HG03039 (cell line): ENCODE data around the gene PRPF19.

Source experiments
- ATAC-seq: cut with Tn5 transposase; IDR thresholded peaks from one replicate; pipeline ENCODE4 v1.9.1; 2021; ENCODE audit warnings: mild to moderate bottlenecking, moderate library complexity; ENCODE audit not compliant: unreplicated experiment

PRPF19 gene

GRCh38 chr11:60876168-60876485, 30.3 kb downstream of the PRPF19 start:
- no peak for ATAC-seq

- no peak for ATAC-seq
Measured at GRCh38 chr11:60875366-60876167, 30.8 kb downstream of the PRPF19 start.

DNA sequence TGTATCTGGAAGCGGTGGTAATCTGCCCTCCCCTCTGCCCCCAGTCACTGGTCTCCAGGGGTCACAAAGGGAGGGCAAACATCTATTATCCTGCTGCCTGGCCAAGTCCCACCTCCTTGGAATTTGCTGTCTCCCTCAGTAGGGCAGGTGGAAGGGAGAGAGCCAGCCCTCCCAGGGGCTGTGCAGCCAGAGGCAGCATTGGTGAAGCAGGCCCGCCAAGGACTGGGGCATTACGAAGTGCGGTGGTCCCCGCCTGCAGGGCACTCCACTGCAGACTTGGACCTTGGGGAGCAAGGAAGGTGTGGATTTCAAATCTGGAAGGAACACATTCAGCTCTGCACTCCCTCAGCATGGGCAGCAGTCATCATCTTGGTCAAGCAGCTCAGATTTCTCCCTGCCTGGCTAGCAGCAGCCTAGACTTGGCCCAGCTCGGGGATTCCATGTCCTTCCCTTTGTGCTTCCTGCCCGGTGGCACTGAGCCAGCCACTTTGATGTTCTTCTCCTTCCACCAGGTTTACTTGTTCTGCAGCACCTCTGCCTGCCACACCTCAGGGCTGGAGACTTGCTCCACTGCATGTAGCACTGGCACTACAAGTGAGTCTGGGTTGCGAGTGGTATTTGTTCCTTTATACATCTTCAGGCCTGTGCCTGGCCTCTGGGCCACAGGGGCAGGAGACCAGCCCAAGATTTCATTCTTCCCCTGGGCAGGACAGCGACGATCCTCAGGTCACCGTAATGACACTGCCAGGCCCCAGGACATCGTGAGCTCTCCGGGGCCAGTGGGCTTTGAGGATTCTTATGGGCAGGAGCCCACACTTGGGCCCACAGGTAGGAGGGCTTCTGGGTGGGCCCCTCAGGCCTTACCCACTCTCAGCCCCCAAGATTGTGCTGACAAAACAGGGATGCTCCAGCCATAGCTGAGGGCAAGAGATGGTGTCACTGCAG, 31.7 kb downstream of the PRPF19 start:
- no peak for ATAC-seq

GRCh38 chr11:60873533-60873932, 32.9 kb downstream of the PRPF19 start:
- ATAC-seq = no peak

GRCh38 chr11:60872961-60873524, 33.3 kb downstream of the PRPF19 start:
- no peak for ATAC-seq

GRCh38 chr11:60872124-60872960, 34.0 kb downstream of the PRPF19 start:
- ATAC-seq = no peak

DNA sequence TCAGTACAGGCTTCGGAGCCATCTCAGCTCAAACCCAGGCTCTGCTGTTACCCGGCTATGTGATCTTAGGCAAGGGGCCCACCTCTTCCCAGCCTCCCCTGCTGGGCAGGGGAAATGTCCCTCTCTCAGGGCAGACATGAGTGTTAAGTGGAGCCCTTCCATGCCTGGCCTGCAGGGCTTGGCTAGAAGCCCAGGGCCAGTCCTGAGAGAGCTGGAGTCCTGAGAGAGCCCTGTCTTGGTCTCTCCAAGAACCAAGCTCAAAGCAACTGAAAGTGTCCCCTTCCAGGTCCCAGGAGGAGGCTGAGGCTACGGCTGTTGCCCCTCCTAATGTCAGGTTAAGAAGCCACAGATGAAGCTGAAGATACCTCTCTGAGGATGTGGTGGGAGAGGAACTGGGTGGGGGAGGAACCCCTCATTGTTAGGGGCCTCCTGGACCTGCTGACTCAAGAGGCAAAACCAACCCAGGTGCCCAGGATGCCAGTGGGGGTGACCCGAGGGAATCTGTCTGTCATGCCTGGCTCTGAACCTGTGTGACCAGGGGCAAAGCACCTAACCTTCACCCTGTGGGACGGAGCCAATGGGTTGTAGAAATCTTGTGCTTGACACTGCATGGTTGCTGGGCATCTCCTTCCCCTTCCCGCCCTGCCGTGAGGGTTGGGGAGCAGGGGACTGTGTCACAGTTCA, 34.9 kb downstream of the PRPF19 start:
- no peak for ATAC-seq

DNA sequence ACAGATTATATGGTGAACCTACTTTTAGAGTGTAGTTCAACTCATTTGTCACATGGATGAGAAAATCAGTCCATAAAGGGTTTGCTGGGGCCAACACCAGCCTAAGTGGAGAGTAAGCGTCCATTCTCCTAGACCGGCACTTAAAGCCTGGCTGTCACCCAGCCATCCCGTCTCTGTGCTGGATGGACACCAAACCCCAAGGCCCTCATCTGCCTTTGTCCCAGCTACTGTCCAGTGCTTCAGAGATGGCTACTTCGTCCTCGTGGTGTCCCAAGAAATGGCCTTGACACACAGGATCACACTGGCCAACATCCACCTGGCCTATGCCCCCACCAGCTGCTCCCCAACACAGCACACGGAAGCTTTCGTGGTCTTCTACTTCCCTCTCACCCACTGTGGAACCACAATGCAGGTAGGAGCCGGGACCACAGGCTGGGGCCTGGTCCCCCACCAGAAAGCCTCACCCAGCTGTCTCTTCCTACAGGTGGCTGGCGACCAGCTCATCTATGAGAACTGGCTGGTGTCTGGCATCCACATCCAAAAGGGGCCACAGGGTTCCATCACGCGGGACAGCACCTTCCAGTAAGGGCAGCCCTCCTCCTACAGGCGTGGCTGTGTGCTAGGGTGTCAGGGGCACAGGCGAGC, 35.5 kb downstream of the PRPF19 start:
- ATAC-seq = no peak

DNA sequence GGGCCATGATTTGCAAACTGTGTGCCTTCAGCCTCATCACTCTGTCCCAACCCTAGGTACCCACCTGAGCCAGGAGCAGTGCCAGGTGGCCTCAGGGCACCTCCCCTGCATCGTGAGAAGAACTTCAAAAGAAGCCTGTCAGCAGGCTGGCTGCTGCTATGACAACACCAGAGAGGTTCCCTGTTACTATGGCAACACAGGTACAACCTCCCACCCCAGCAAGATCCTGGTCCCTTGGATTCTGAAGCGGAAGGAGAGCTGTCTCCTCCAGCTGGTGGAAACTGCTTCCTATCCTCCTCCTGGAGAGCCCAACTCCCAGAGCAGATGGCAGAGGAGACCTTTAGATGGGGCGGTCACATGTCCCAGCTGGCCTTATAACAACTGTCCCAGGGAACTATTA, 36.1 kb downstream of the PRPF19 start:
- ATAC-seq = no peak

DNA sequence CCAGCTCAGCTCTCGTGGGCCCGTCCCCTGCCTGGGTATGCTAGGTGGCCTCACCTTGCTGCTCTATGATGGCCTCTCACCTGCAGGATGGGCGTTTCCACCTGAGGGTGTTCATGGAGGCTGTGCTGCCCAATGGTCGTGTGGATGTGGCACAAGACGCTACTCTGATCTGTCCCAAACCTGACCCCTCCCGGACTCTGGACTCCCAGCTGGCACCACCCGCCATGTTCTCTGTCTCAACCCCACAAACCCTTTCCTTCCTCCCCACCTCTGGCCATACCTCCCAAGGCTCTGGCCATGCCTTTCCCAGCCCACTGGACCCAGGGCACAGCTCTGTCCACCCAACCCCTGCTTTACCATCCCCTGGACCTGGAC, 36.9 kb downstream of the PRPF19 start:
- no peak for ATAC-seq

- ATAC-seq = no peak
Measured at GRCh38 chr11:60868682-60869450, 37.5 kb downstream of the PRPF19 start.

GRCh38 chr11:60867871-60868681, 38.3 kb downstream of the PRPF19 start:
- ATAC-seq = no peak

DNA sequence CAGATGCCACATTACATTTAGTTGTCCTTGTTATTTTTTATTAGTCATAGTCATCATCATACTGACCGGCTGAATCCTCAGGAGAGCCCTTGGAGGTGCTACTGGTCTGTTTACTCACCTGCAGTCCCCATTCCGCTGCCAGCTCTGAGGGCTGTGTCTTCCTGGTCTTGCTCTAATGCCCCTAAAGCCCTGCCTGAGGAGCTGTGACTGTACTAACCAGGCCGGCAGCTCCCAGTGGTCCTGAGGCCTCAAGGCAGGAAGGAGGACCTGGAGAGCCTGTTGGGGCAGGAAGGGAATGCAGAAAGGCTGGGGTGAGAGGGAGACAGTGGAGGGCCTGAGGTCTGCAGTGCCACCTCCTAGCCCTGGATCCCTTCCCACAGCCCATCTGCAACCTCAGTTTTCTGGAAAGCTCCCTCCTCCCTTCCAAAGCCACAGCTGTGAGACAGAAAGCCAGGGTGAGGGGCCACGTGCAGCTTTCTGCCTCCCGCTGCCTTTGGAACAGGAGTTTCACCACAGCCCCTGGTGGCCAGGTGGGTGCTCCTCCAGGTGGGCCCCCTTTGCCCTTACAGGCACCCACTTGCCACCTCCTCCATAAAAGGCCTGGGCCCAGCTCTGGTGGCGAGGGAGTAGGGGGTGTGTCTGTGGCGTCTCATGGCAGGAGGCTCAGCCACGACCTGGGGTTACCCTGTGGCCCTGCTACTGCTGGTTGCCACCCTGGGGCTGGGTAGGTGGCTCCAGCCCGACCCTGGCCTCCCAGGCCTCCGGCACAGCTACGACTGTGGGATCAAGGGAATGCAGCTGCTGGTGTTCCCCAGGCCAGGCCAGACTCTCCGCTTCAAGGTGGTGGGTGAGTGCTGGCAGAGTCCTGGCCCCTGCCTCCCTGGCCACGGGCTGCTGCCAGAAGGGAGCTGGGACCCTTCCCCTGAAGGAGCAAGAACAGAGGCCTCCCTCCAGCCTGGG, 39.2 kb downstream of the PRPF19 start, which contains the start of gene ZP1:
Gene ZP1, plus strand, starts transcription at position 632 of the 960 bp plus-strand sequence. Its CDS starts 20 bp downstream, at position 652.
- no peak for ATAC-seq

DNA sequence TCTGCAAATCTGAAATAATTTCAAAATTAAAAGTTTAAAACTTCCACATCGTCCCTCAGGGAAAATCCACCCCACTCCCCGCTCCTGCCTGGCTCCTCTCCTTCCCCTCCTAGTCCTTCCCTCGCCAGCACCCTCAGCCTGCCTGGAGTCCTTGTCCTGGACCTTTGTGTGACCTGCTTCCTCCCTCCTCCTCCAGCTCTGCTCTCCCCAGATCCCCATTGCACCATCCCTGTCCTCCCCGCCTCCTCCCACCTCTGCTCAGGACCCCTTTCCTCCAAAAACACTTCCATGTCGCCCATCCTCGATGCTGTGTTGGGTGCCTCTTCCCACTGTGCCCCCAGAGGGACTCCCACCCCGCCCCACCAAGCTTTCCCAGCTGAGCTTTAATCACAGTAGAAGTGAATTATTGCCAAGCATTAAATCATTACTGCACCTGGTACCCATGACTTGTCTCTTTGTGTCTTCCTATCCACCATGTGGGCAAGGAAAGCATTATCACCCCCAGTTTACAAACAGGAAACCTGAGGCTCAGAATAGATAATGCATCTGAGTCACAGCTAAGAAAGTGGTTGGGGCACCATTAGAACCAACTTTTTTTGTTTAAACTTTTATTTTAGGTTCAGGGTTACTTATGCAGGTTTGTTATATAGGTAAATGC, 41.4 kb downstream of the PRPF19 start:
- no peak for ATAC-seq

GRCh38 chr11:60863550-60864521, 42.5 kb downstream of the PRPF19 start:
- ATAC-seq = no peak
